HG03575 (cell line): ENCODE results near the gene TECPR1.

ENCODE experiments used
- ATAC-seq: cut with Tn5 transposase; IDR thresholded peaks from one replicate; pipeline ENCODE4 v1.9.1; 2021; ENCODE audit not compliant: unreplicated experiment, insufficient number of reproducible peaks, low FRiP score; ENCODE audit errors: extremely low read depth

The TECPR1 gene

GRCh38 chr7:98215561-98216495 is 36.2 kb downstream of the TECPR1 start:
- no peak for ATAC-seq

GRCh38 chr7:98214811-98215321 is 37.2 kb downstream of the TECPR1 start:
- ATAC-seq = no peak

GRCh38 chr7:98213888-98214810 is 37.9 kb downstream of the TECPR1 start:
- no peak for ATAC-seq

- no peak for ATAC-seq
These were observed 38.6 kb downstream of the TECPR1 start for GRCh38 chr7:98213296-98213887.

GRCh38 chr7:98212532-98213041 is 39.4 kb downstream of the TECPR1 start:
- no peak for ATAC-seq

- no peak for ATAC-seq
These were observed 40.1 kb downstream of the TECPR1 start for GRCh38 chr7:98211676-98212531.

- ATAC-seq = no peak
These were observed 40.8 kb downstream of the TECPR1 start, which contains the start of gene BHLHA15 for GRCh38 chr7:98211221-98211675. BHLHA15 (plus strand) TSS chr7:98211439; CDS start chr7:98212310, 871 bp downstream.

- ATAC-seq = no peak
These were observed 41.4 kb downstream of the TECPR1 start for GRCh38 chr7:98210513-98211220.

- no peak for ATAC-seq
These were observed 42.7 kb downstream of the TECPR1 start for GRCh38 chr7:98209166-98209920.

- no peak for ATAC-seq
These were observed 45.3 kb downstream of the TECPR1 start for GRCh38 chr7:98206451-98207330.

- no peak for ATAC-seq
These were observed 46.7 kb downstream of the TECPR1 start for GRCh38 chr7:98205162-98205845.

GRCh38 chr7:98204670-98205069 is 47.4 kb downstream of the TECPR1 start:
- no peak for ATAC-seq

GRCh38 chr7:98203964-98204605 is 47.9 kb downstream of the TECPR1 start:
- ATAC-seq = no peak

- no peak for ATAC-seq
These were observed 48.6 kb downstream of the TECPR1 start for GRCh38 chr7:98203261-98203963.
